Astrocyte of the spinal cord (primary cell): ENCODE measurements around the gene CNOT1.

Experiments used
- DNase-seq: peaks from one replicate; pipeline ENCODE4 v3.0.0; 2011; ENCODE audit warnings: low read depth, low spot score
- H3K4me3 ChIP-seq: 2 replicates; pipeline ENCODE4 v1.5.1; 2011; ENCODE audit warnings: low read depth, mild to moderate bottlenecking, low read length, moderate library complexity
- in situ Hi-C: cut with HindIII; loops from 2 replicates; pipeline ENCODE4 v1.10.0; 2017; ENCODE audit warnings: low sequenced_read_pairs
- TF ChIP-seq, protein P1 (sequence below): IDR thresholded peaks from 2 replicates; pipeline ENCODE4 v1.5.1; 2012; ENCODE audit warnings: low read depth, mild to moderate bottlenecking, low read length, inconsistent platforms

The CNOT1 gene

DNA sequence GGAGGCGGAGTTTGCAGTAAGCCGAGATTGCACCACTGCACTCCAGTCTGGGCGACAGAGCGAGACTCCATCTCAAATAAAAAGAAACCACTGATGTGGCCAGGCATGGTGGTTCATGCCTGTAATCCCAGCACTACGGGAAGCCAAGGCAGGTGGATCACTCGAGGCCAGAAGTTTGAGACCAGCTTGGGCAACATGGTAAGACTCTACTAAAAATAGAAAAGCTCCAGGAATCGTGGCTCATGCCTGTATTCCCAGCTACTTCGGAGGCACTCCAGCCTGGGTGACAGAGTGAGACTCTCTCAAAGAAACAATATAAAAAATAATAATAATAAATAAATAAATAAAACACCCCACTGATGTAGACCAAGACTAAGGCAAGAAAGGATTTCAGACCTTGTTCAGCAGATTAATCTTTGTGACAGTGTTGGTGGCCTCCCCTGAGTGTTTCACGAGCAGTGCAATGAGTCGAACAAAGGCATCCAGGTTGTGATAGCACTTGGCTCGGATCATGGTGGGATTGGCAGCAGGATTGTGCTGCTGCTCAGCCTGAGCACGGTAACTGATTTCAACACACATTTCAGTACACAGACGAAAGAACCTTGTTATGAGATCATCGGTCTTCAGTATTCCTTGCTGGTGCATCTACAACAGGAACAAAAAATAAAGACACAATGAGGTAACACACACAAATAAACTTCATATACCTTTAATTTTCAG lies 95.7 kb downstream of the CNOT1 start:
- TF ChIP-seq, protein P1, sequence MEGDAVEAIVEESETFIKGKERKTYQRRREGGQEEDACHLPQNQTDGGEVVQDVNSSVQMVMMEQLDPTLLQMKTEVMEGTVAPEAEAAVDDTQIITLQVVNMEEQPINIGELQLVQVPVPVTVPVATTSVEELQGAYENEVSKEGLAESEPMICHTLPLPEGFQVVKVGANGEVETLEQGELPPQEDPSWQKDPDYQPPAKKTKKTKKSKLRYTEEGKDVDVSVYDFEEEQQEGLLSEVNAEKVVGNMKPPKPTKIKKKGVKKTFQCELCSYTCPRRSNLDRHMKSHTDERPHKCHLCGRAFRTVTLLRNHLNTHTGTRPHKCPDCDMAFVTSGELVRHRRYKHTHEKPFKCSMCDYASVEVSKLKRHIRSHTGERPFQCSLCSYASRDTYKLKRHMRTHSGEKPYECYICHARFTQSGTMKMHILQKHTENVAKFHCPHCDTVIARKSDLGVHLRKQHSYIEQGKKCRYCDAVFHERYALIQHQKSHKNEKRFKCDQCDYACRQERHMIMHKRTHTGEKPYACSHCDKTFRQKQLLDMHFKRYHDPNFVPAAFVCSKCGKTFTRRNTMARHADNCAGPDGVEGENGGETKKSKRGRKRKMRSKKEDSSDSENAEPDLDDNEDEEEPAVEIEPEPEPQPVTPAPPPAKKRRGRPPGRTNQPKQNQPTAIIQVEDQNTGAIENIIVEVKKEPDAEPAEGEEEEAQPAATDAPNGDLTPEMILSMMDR = no peak
- H3K4me3 ChIP-seq = no peak overlapping the region
- in situ Hi-C loops = no loop called here
- DNase-seq = no peak

DNA sequence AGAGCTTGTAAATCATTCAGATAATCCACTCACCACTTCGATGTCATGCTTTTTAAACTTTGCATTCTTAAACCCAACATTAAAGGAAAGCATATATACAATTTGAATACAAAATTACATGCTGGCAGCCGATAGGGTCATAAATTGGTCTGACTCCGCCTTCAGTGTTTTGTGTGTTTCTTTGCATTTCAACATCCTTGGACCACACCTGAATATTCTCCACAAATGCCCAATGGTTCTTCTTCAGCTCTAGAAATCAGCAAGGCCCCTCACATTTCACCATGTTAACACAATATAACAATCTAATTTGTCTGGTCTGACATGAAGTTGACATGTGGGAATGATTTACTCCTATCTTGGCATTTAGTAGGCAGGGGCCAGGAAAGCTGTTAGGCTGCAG lies 97.2 kb downstream of the CNOT1 start:
- no peak overlapping the region for H3K4me3 ChIP-seq
- TF ChIP-seq, protein P1 = no peak
- no peak for DNase-seq
- in situ Hi-C loops = no loop called here

DNA sequence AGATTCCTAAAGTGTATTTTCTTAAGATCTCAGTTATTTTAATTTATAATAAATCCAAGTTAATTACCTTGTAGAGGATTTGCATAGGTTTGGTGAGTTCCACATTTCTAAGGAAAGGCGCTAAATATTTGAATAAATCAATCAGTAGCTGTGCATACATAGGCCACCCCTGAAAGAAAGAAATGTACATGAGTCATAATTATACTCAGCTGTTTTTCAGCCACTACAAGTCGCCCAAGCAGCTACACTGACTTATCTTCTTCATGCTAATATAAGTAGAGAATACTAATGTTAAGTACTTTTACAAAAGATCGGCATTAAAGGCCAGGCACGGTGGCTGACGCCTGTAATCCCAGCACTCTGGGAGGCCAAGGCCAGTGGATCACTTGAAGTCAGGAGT lies 99.4 kb downstream of the CNOT1 start:
- no peak overlapping the region for H3K4me3 ChIP-seq
- no peak for DNase-seq
- TF ChIP-seq, protein P1 = no peak
- in situ Hi-C loops = no loop called here

DNA sequence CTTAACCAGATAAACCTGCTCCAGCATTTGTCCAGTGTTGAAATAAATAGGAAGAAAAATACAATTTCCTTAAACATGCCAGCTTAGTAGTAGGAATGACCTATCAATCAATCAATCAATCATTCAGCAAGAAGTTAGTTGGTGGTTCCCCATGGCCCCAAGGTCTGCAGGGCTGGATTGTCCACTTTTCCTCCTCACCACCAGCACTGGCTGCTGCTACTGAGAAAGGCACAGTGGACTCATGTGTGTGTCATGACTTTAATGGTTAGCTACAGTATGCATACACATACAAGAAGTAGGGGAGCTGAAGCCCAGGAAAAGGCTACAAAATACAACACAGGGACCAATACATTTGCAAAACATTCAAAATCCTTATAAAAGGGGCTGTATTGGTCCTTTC lies 109.9 kb downstream of the CNOT1 start:
- TF ChIP-seq, protein P1 = no peak
- no peak overlapping the region for H3K4me3 ChIP-seq
- in situ Hi-C loops = no loop called here
- DNase-seq = no peak

DNA sequence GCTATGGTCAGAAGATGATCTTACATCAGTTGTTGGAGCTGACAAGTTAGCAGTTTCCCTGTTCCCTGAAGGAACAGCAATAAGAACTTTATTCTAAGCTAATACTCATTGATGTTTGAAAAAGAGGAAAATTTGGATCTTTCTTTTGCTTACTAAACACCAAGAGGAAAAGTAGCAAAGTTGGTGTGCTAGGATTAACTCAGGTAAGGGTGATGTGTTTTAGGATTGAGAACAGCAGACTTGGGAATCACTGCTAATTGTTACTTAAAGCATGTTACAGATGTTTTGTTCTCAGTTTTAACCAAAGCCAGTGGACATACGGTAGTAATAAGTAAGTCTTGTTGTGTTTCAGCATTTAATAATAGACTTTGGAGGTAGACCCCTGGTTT lies 110.7 kb downstream of the CNOT1 start:
- DNase-seq = no peak
- H3K4me3 ChIP-seq = no peak overlapping the region
- in situ Hi-C loops = no loop called here
- TF ChIP-seq, protein P1 = no peak

DNA sequence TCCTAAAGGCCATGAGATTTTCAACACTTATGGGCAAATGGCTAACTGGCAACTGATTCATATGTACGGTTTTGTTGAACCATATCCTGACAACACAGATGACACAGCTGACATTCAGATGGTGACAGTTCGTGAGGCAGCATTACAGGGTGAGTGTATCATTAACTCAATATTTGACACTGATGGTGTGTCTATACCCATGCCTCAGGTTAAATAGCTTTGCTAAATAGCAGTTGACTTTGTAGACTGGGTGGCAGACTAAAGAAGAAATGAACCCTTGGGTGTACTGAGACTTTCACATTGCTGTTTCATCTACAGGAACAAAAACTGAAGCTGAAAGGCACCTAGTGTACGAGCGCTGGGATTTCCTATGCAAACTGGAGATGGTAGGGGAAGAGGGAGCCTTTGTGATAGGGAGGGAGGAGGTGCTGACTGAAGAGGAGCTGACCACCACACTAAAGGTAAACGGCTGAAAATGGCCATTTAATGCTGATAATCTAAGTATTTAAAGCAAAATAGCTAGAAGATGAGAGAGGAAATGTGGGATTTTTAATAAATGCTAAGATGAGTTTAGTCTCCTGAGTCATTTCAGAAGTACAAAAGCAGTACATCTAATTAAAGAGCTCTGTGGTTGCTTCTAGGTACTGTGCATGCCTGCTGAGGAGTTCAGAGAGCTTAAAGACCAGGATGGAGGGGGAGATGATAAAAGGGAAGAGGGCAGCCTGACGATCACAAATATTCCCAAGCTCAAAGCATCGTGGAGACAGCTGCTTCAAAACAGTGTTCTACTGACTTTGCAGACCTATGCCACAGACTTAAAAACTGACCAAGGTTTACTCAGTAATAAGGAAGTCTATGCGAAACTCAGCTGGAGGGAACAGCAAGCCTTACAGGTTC lies 111.3 kb downstream of the CNOT1 start:
- no peak for DNase-seq
- H3K4me3 ChIP-seq = no peak overlapping the region
- in situ Hi-C loops = no loop called here
- TF ChIP-seq, protein P1 = no peak
